Ovary (tissue), 9 donors: ENCODE data around the gene CNPPD1. TPM values are rescaled to one million over a fixed set of nuclear protein-coding genes. Genes with fewer than 3 reads are reported as not detected.

Experiments used
- DNase-seq, 5 donors: peaks; one replicate each; pipeline ENCODE4 v3.0.0-alpha.2; 2019 to 2020
- H3K27ac ChIP-seq, 2 donors: fragments of 200-600 bp; one replicate each; pipeline versions ENCODE4 v1.5.1 to v1.8.0; 2019 to 2022
- H3K27me3 ChIP-seq: fragments of 200-600 bp; one replicate; pipeline ENCODE4 v1.8.0; 2022
- H3K36me3 ChIP-seq: fragments of 200-600 bp; sonication (generic); one replicate; pipeline ENCODE4 v1.5.1; 2019
- H3K4me1 ChIP-seq: one replicate; pipeline ENCODE4 v1.8.1; 2013; ENCODE audit warnings: mild to moderate bottlenecking, moderate library complexity; ENCODE audit not compliant: insufficient read depth
- H3K4me3 ChIP-seq: fragments of 200-600 bp; sonication (generic); one replicate; pipeline ENCODE4 v1.5.1; 2017
- H3K9me3 ChIP-seq, 2 donors: fragments of 200-600 bp in 1 of 2; sonication (generic) in 1 of 2; one replicate each; pipeline versions ENCODE4 v1.5.1 to v1.8.1; 2013 to 2019; ENCODE audit warnings: mild to moderate bottlenecking in 1 of 2, moderate library complexity in 1 of 2
- CTCF ChIP-seq, 3 donors: fragments of 450-650 bp in 2 of 3; fragments of 200-600 bp in 1 of 3; IDR thresholded peaks; one replicate each; pipeline versions ENCODE4 v1.5.1 to v1.8.0; 2016 to 2022; ENCODE audit warnings: antibody characterized with exemption in 3 of 3, mild to moderate bottlenecking in 1 of 3
- EP300 ChIP-seq: sonication (generic); formaldehyde crosslinking; IDR thresholded peaks from one replicate; pipeline ENCODE4 v1.6.1; 2017; ENCODE audit warnings: antibody characterized with exemption
- POLR2A ChIP-seq: fragments of 450-650 bp; IDR thresholded peaks from one replicate; pipeline ENCODE4 v1.6.1; 2017; ENCODE audit warnings: antibody characterized with exemption, mild to moderate bottlenecking, moderate library complexity
- WGBS, 3 donors: extraction: QIAGEN DNeasy Blood & Tissue Kit in 1 of 3; methylation state at CpG; one replicate each; pipeline versions ENCODE4 v1.1.5 to v1.1.7; 2013 to 2017; 5-methylcytosine and 5-hydroxymethylcytosine counted together
- intact Hi-C, 4 donors: fragments of 100-400 bp; cut with DNase I; formaldehyde crosslinking; loops; one replicate each; pipeline versions ENCODE4 v1.11.0 to v1.15.1; 2022 to 2023
- polyA plus RNA-seq, 2 donors: library from polyadenylated mRNA; stranded (reverse); fragments of 200-250 nt in 1 of 2; fragments of 350-450 nt in 1 of 2; fragmentation: Illumina TruSeq in 1 of 2; extraction: RNeasy Lipid Tissue Mini Kit (QIAGEN cat#74804) in 1 of 2; gene quantifications; one replicate each; pipeline ENCODE4 v1.2.3, GENCODE V29; 2013 to 2014
- total RNA-seq, 7 donors: library from RNA; depleted of rRNA in 2 of 7; stranded (reverse); fragments of >200 nt in 2 of 7; fragmentation: NEBNext Ultra II Directional in 3 of 7; extraction: Animal tissue kit (Norgen Biotek cat#: 25700) in 3 of 7; gene quantifications; one replicate each; pipeline versions ENCODE4 v1.1.0 to v1.2.4, GENCODE V29; 2016 to 2023
- donor health status: DM: no; HTN: no; CAD: no; lungs with moderate emphysema.
- donor health status: DM: no; HTN: no; CAD: no.
- donor health status: Bipolar disorder and iron deficiency.
- donor health status: DM: yes; HTN: yes; CAD: no.
- donor health status: DM: no; HTN: no; CAD: no.
- donor health status: DM: yes; HTN: yes; CAD: no.

CNPPD1 gene
- total and polyA plus RNA-seq, 9 donors, result 27.1 to 68.2 (median 55.4) TPM

GRCh38 chr2:219142329-219142728 lies 34.4 kb downstream of the CNPPD1 start:
- no peak overlapping the region for H3K27ac ChIP-seq
- H3K9me3 ChIP-seq, result no peaks in the 10 kb centered on the region
- no peak overlapping the region for H3K4me3 ChIP-seq
- no peak for TF ChIP-seq CTCF (IDR thresholded peaks at IDR 0.05)
- no peak for TF ChIP-seq POLR2A
- no peak for TF ChIP-seq EP300
- H3K36me3 ChIP-seq, result no peaks in the 10 kb centered on the region
- intact Hi-C loops, result loop anchor here in 1 of 4 donors (10.0 kb wide), 1 partner anchor 88 kb away; no protein-coding TSS in a partner anchor
- DNase-seq, result no peak
- no peaks in the 10 kb centered on the region for H3K4me1 ChIP-seq
- H3K27me3 ChIP-seq, result no peaks in the 10 kb centered on the region
- WGBS, 3 donors, result 79 to 89% (median 82%) methylated on average over 6 of the region's 6 CpGs

- Histone ChIP-seq H3K36me3 (no peaks in the 10 kb centered on the region), H3K4me3 (no peak overlapping the region), H3K27ac (no peak overlapping the region), H3K9me3 (no peaks in the 10 kb centered on the region), H3K4me1 (no peaks in the 10 kb centered on the region), H3K27me3 (no peaks in the 10 kb centered on the region)
- no peak for DNase-seq
- intact Hi-C loops, result loop anchor here in 1 of 4 donors (10.0 kb wide), 1 partner anchor 86 kb away; no protein-coding TSS in a partner anchor
- 87 to 96% (median 93%) methylated on average over 3 of the region's 3 CpGs for WGBS, 3 donors
- no peak for TF ChIP-seq CTCF (IDR thresholded peaks at IDR 0.05)
- TF ChIP-seq EP300, result no peak
- TF ChIP-seq POLR2A, result no peak
Observed at GRCh38 chr2:219140722-219141121, 36.0 kb downstream of the CNPPD1 start.

GRCh38 chr2:219133976-219134375 lies 42.7 kb downstream of the CNPPD1 start:
- H3K9me3 ChIP-seq, result no peaks in the 10 kb centered on the region
- H3K36me3 ChIP-seq, result no peaks in the 10 kb centered on the region
- no peaks in the 10 kb centered on the region for H3K27me3 ChIP-seq
- no peak overlapping the region for H3K4me3 ChIP-seq
- intact Hi-C loops, result no loop called here
- H3K4me1 ChIP-seq, result no peaks in the 10 kb centered on the region
- DNase-seq, result no peak
- no peak overlapping the region for H3K27ac ChIP-seq
- TF ChIP-seq CTCF (IDR thresholded peaks at IDR 0.05) (no peak), EP300 (no peak), POLR2A (no peak)
- 91 to 95% (median 94%) methylated on average over 4 of the region's 4 CpGs for WGBS, 3 donors

DNA sequence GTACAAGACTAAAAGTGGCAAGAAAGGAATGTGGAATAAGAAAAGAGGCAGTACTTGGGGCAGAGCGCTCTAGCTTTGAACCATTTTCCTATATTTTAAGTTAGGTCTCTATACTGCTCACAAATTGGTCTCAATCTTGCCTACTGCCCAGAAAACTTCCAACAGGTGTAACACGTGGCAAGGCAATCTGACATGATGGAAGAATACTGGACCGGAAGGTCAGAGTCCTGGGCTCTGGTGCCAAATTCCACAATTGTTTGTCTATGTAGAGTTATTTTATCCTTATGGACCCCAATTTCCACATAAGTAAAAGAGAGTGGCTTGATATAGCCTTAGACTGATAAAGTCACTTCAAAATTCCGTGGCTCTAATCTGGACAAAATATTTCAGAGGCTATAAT lies 45.0 kb downstream of the CNPPD1 start:
- Histone ChIP-seq H3K4me1 (peaks cover 4% of the 10 kb centered on the region), H3K27ac (no peak overlapping the region), H3K9me3 (no peaks in the 10 kb centered on the region), H3K4me3 (no peak overlapping the region), H3K27me3 (no peaks in the 10 kb centered on the region), H3K36me3 (no peaks in the 10 kb centered on the region)
- TF ChIP-seq EP300, result no peak
- 73 to 81% (median 78%) methylated on average over 4 of the region's 4 CpGs for WGBS, 3 donors
- intact Hi-C loops, result no loop called here
- no peak for DNase-seq

GRCh38 chr2:219131327-219131726 lies 45.4 kb downstream of the CNPPD1 start:
- Histone ChIP-seq H3K9me3 (no peaks in the 10 kb centered on the region), H3K27me3 (no peaks in the 10 kb centered on the region), H3K4me3 (no peak overlapping the region), H3K27ac (no peak overlapping the region), H3K4me1 (peaks cover 4% of the 10 kb centered on the region), H3K36me3 (no peaks in the 10 kb centered on the region)
- 84 to 88% (median 85%) methylated on average over 3 of the region's 3 CpGs for WGBS, 3 donors
- no peak for DNase-seq
- no peak for TF ChIP-seq EP300
- TF ChIP-seq POLR2A, result no peak
- no peak for TF ChIP-seq CTCF (IDR thresholded peaks at IDR 0.05)
- intact Hi-C loops, result no loop called here
